GM23338 (cell line): Measurements from ENCODE around the gene CLPTM1L.

Experiments used
- EZH2 ChIP-seq: fragments of 200-600 bp; sonication (generic); IDR thresholded peaks from one replicate; pipeline ENCODE4 v1.8.0; 2017; ENCODE audit warnings: antibody characterized with exemption, mild to moderate bottlenecking, low read depth; ENCODE audit not compliant: unreplicated experiment
- EZH2phosphoT487 ChIP-seq: fragments of 200-600 bp; sonication (generic); IDR thresholded peaks from one replicate; pipeline ENCODE4 v1.8.1; 2018; ENCODE audit warnings: antibody characterized with exemption; ENCODE audit not compliant: unreplicated experiment
- POLR2AphosphoS5 ChIP-seq: IDR thresholded peaks from 2 replicates; pipeline ENCODE4 v1.6.1; 2016; ENCODE audit warnings: antibody characterized with exemption, low read depth
- REST ChIP-seq: IDR thresholded peaks from one replicate; pipeline ENCODE4 v1.6.1; 2018; ENCODE audit warnings: antibody characterized with exemption; ENCODE audit not compliant: unreplicated experiment
- STAT1 ChIP-seq: IDR thresholded peaks from one replicate; pipeline ENCODE4 v1.6.1; 2016; ENCODE audit warnings: antibody characterized with exemption; ENCODE audit not compliant: unreplicated experiment
- ZNF114 ChIP-seq: fragments of 250-450 bp; sonication (Bioruptor Pico); IDR thresholded peaks from 2 replicates; pipeline ENCODE4 v1.5.0; 2020; ENCODE audit warnings: mild to moderate bottlenecking, moderate library complexity
- TF ChIP-seq, protein P1 (sequence below), 2 experiments: fragments of 200-600 bp in 1 of 2; sonication (generic) in 1 of 2; conservative IDR thresholded peaks; 2 replicates each; pipeline versions ENCODE4 v1.5.1 to v1.6.1; 2016 to 2017; ENCODE audit warnings: antibody characterized with exemption in 2 of 2, low read depth in 2 of 2, mild to moderate bottlenecking in 2 of 2, moderate library complexity in 1 of 2

DNA sequence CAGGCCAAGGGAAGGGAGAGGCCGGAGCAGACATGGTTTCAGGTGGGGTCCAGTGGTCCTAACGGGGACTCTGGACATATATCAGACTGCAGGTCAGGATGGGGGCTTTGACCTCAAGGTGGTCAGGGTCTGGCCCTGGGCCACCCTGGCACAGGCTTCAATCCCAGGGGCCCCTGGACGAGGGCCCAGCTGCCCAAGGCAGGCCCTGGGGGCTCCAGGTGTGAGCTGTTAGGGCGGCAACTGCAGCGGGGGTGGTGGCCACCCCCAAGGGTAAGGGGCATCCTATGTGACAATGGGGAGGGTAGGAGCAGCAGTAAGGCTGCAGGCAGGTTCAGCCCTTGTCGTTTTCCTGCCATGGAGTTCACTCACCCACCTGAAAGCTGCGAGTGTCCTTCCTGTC lies 45.4 kb upstream of the CLPTM1L start:
- no peak for TF ChIP-seq EZH2
- TF ChIP-seq ZNF114 (CRISPR knock-in tag), result no peak
- TF ChIP-seq, protein P1, sequence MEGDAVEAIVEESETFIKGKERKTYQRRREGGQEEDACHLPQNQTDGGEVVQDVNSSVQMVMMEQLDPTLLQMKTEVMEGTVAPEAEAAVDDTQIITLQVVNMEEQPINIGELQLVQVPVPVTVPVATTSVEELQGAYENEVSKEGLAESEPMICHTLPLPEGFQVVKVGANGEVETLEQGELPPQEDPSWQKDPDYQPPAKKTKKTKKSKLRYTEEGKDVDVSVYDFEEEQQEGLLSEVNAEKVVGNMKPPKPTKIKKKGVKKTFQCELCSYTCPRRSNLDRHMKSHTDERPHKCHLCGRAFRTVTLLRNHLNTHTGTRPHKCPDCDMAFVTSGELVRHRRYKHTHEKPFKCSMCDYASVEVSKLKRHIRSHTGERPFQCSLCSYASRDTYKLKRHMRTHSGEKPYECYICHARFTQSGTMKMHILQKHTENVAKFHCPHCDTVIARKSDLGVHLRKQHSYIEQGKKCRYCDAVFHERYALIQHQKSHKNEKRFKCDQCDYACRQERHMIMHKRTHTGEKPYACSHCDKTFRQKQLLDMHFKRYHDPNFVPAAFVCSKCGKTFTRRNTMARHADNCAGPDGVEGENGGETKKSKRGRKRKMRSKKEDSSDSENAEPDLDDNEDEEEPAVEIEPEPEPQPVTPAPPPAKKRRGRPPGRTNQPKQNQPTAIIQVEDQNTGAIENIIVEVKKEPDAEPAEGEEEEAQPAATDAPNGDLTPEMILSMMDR (conservative IDR thresholded peaks at IDR 0.05; ENCODE audit: low read depth in 2 of 2), result no peak
- TF ChIP-seq REST, result no peak
- TF ChIP-seq STAT1, result no peak
- TF ChIP-seq EZH2phosphoT487, result no peak
- TF ChIP-seq POLR2AphosphoS5, result no peak
